HG02981 (cell line): ENCODE data around the gene DIAPH2.
"Not testable (repeated sequence)": the region's sequence is repeated elsewhere in the genome, so short reads cannot be mapped to it uniquely, and the experiment has no call there.

ENCODE experiments used
- ATAC-seq: cut with Tn5 transposase; IDR thresholded peaks from one replicate; pipeline ENCODE4 v1.9.1; 2021; ENCODE audit warnings: mild to moderate bottlenecking, moderate library complexity; ENCODE audit not compliant: unreplicated experiment

The DIAPH2 gene

DNA sequence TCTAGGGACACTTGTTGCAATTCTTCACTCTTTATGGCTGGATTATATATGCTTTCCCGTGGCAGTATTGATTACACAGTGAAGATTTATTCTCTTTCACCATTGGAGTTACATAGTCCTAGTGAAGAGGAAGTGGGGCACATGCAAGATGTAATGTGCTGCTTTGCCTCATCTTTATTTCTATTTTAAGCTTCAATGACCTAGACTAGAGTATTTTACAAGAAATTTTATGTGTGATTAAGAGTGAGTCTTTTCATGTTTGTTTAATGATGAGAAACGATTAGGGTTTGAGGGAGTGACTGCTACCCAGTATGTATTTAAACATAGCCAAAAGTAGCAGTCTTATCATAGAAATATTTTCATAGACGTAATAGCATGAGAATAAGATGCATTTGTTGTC, 30.8 kb downstream of the DIAPH2 start:
- ATAC-seq: no peak

DNA sequence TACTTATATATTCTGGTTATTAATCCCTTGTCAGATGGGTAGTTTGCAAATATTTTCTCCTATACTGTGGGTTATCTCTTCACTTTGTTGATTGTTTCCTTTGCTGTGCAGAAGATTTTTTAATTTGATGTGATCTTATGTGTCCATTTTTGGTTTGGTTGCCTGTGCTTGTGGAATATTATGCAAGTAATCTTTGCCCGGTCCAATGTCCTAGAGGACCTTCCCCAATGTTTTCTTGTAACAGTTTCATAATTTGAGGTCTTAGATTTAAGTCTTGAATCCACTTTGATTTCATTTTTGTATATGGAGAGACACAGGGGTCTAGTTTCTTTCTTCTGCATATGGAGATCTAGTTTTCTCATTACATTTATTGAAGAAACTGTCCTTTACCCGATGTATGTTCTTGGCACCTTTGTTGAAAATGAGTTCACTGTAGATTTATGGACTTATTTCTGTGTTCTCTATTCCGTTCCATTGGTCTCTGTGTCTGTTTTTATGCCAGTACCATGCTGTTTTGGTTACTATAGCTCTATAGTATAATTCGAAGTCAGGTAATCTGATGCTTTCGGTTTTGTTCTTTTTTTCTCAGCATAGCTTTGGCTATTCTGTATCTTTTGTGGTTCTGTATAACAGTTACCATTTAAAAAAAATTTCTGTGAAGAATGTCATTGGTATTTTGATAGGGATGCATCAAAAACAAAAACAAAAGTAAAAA, 34.7 kb downstream of the DIAPH2 start:
- no peak for ATAC-seq

DNA sequence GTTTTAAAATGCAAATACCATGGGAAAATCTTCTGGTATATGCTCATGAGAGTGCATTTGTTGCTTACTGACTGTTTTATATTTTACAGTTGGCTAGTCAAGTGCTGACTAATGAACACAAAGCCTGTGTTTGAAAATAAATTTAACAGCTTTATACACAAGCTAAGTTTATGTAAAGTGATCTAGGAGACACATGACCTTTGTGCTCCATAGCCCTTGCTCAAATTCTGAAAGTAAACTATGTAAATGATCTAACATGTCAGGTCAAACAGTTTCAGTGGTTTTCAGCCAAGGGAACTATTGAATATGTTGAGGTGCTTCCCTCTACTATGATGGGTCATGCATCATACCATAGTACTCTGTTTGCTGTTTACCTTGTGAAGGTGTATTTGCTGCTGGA, 36.7 kb downstream of the DIAPH2 start:
- ATAC-seq: peak; percentile 100

DNA sequence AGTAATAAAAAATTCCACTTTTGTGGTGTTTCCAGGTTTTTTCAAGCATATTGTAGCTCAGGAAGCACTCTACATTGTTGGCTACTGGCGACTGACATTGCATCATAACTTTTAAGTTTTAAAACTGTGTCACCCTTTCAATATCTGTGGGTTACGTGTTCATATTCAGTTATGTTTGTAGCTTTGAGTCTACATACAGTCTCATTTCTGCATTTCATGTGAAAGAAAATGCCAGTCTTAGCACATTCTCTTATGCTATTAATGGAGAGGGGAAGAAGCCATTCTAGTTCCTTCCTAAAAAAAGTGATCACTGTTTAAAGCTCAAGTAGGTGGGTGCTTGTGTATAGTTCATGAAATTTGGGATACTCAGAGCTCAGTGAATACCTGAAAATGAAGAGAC, 38.1 kb downstream of the DIAPH2 start:
- no peak for ATAC-seq

DNA sequence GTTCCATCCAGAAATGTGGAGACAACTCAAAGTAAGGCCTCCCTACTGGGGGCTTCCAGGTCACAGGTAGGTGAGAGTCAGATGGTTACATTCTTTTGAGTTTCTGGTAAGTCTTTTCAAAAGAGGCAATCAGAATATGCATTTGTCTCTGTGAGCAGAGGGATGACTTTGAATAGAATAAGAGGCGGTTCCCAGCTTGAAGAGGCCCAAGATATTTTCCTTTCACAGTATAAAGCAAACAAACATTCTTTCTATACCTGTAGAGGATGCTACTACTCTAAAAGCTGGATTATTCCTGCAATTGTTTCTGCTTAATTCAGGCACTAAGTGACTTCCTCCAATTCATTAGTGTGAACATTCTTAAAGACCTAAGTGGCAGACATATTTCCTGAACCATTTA, 44.4 kb downstream of the DIAPH2 start:
- no peak for ATAC-seq

DNA sequence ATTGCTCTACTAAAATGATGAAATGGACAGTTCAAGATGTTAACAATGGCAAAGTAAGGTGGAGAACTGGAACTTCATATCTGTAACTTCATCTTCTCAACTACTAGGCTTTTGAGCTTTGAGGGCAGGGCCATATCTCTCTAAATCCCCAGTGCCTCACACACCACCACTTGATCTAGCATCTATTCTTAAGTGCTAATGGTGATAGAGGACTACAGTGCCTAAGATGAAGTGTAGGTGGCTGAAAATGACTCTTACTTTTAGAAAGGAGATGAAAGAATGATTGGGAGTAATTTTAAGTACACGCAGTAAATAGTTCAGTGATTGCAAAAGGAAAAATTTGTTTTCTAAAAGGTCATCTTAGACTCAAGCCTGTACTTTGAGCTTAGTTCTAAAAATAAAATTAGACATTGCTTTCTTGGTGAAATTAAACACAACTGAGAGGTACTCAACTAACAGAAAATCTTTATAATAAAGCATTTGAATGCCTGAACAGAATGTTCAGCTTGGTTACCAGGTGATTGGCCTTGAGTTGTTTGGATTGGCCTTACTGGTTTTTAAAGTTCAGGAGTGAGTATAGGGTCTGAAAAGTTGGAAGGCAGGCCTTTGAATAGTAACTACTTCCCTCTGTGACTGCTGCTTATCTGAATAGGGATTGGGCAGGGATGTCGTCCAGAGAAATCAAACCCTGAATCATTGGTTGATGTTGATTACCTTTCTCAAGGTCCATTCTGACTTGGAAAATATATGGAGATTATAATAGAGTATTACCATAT, 45.4 kb downstream of the DIAPH2 start:
- no peak for ATAC-seq

DNA sequence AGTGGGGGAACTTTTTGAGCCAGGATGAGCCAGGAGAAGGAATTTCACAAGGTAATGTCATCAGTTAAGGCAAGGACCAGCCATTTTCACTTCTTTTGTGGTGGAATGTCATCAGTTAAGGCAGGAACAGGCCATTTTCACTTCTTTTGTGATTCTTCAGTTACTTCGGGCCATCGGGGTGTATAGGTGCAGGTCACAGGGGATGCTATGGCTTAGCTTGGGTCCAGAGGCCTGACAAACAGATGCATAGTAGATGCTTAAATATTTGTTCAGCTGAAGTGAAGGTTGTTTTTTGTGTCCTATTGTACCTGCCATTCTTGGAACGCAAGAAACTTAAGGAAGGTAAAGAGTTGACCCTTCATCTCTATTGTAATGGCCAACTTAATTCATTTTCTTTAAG, 46.4 kb downstream of the DIAPH2 start:
- not testable (repeated sequence) for ATAC-seq

DNA sequence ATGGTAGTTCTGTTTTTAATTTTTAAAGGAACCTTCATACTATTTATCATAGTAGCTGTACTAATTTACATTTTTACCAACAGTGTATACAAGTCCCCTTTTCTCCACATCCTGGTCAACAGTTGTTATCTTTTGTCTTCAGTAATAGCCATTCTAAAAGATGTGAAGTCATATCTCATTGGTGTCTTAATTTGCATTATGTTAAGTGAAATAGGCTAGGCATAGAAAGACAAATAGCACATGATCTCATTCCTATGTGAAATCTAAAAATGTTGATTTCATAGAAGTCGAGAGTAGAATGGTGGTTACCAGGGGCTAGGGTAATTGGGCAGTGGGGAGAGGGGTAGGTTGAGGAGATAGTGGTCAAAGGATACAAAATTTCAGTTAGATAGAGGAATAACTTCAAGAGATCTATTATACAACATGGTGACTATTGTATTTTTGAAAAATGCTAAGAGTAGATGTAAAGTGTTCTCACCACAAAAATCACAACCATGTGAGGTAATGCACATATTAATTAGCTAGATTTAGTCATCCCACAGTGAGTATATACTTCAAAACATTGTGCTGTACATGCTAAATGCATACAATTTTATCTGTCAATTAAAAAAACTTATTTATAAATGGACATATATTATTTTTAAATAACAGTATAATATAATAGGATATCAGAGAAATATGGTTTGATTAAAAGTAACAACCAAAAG, 58.9 kb downstream of the DIAPH2 start:
- ATAC-seq: no peak

DNA sequence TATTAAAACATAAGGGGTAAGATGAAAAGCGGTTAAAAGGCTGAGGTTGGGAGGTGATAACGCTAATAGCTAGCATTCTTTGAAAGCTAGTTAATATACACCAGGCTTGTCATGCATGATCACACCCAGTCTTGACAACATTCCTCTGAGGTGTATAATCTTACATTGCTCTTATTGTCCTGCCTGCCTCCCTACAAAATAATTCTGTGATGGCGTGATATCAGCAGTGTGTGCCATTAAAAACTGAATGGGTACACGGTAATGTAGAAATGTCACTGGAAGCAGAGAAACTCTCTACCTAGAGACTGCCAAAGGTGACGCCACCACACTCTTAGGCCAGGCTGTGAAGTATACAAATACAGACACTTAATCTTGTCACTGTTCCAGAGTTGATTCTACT, 68.1 kb downstream of the DIAPH2 start:
- ATAC-seq: no peak

DNA sequence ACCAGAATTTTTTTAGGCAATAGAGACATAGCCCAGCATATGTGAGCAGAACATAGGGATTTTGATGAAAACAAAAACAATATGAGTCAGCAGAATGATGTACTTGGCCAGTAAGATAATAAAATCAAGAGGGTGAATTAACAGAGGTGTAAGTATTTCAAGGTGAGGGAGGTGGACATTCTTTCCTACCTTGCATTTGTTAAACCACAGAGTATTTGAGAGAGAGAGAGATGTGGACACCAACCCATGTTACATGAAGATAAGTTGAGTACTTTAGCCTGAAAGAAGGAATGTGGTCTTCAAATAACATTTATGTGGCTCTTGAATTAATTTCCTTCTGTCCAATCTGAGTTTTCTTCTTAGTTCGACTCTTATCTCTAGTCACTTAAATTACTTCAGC, 68.6 kb downstream of the DIAPH2 start:
- no peak for ATAC-seq

DNA sequence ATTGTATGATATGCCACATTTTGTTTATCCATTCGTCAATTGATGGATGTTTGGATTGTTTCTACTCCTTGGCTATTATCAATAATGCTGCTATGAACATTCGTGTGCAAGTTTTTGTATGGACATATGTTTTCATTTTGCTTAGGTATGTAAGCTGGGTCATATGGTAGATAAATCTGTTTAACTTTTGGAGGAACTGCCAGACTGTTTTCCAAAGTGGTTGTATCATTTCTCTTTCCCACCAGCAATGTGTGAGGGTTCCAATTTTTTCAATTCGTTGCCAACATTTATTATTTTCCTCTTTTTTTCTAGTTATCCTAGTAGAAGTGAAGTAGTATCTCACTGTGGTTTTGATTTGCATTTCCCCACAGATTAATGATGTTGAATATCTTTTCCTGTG, 71.8 kb downstream of the DIAPH2 start:
- ATAC-seq: no peak

DNA sequence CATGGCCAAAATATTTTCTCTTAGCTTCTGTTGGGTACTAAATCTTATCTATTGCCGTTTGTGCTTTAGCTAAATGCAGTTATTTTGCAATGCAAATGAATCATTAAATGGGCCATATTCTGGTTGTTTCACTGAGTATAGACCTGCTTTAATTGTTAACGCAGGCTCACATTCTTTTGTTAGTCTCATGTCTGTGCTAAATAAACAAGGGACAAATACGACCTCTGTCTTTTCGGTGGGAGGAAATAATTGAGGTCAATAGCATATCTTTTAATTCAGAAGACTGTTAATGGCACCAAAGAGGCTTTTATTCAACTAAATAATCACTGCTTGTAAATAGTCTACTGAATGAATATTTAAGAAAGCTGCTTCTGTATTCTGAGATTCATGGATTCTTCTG, 76.9 kb downstream of the DIAPH2 start:
- ATAC-seq: no peak

DNA sequence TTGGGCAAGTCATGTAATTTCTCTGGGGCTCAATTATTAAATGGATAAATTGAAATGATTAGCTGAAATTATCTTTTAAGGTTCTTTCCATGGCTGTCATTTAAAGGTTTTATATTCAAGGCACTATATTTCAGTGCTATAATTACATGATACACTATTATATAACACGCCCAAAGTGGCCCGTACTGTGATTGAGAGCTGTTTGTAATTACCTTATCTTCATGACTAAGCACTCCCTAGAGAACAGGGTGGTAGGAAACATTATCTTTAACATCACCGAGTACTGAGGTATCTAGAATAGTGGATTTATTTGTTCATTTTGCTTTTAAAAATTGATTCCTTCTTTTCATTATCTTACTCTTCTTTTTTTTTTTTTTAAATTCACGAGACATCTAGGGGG, 79.0 kb downstream of the DIAPH2 start:
- ATAC-seq: no peak

DNA sequence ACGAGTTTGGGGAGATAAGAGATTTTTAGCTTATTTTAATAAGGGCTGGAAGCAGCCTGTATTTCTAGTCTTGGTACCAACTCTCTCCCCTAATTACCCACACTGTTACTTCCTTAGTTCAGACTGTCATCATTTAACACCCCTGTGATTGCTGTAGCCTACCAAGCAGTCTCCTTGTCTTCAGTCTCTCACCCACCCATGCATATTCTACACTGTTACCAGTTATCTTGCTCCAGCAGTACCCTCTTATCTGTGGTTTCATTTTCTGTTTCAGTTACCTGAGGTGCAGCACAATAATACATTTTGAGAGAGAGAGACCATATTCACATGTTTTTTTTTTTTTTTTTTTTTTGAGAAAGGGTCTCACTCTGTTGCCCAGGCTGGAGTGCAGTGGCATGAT, 80.2 kb downstream of the DIAPH2 start:
- no peak for ATAC-seq

DNA sequence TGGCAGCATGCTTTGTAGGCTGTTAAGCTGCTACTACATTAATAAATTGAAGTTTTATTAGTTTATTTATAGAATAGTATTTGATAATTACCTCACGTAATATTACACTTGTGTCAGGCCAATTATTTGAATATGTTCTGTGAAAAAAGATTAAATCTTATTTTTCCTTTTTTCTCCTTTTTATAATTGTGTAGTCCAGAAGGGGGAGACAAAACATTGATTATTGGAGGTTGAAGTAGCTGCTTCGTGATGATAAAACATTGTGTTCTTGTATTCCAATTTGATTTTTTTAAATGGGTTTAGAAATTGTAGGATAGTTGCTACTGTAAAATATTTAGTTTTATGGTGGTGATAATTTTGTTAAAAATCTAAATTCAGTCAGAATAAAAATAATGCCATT, 85.7 kb downstream of the DIAPH2 start:
- ATAC-seq: no peak

DNA sequence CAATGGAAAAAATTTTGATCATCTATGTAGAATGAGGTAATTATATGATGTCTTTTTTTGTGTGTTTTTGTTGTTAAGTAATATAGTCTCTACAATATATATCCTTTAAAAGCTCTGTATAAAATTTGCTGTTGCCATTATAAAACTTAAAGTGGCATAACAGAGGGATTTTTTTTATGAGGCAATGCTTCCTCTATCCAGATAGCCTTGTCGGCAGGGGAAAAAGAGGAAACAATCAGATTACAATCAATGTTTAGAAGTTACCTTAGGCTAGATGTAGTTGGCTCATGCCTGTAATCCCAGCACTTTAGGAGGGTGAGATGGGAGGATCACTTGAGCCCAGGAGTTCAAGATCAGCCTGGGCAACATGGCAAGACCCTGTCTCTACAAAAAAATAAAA, 86.8 kb downstream of the DIAPH2 start:
- no peak for ATAC-seq

DNA sequence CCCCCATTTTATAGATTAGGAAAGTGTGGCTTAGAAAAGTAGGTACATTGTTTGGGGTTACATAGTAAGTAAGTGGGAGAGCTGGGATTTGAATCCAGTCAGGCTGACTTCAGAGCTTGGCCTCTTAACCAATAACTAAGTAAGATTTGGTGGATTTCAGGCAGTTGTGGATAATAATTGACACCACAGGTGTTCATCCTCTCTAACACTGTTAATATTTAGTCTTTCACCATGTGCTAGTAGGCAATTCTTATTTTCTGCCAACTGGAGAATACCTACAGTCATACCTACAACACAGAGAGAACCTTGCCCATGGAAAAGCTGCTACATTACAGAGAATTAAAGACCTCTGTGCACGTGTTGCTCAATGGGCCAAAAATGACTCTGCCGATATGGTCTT, 89.5 kb downstream of the DIAPH2 start:
- no peak for ATAC-seq

DNA sequence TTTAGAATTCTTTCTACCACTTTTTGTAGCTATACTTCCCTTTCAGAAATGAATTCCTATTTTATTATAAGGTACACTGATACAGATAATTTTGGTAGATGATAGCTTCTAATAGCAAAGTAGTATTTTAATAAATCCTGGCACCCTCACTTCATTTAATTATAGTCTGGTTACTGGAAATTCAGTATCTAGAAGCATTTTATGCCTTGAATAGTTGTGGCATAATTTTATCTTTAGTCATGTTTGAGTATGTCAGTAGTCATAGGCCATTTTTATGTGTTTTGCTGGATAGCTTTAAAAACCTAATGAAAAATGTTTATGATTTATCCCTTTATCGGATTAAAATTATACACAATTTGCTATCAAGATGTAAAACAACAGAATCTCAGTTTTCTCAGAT, 92.3 kb downstream of the DIAPH2 start:
- no peak for ATAC-seq

DNA sequence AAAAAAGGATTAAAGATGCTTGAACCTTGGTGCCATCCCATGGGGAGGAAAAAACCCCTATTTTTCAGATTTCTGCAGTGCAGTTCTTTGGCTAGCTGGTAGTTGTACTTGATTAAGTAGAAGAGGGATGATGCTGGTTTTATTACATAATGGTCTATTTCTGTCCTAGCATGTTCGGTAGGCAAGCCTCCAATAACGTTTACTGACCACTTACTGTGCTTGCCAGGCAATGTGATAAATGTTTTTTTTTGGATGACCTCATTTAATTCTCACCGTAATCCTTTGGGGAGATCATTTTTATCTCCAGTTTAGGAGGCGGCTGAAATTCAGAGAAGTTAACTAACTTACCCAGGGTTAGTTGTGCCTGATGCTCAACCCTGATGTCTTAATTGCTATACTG, 106.9 kb downstream of the DIAPH2 start:
- ATAC-seq: no peak

DNA sequence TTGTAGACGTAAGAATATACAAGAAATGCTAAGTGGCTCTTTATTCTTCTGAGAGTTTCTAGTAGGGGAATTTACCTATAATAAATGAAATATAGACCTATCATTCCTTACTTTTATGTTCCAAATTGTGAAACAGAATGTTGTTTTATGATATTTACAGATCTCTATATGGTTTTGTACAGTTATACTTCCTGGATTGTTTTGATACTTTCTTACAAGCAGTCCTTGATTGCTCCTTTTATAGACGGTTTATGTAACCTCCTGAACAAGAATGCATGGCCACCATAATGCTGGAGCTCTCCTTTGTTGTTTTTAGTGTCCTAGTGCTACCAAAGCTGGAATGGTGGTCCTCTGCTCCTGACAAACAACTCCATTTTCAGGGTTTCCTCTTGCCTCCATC, 107.4 kb downstream of the DIAPH2 start:
- no peak for ATAC-seq

DNA sequence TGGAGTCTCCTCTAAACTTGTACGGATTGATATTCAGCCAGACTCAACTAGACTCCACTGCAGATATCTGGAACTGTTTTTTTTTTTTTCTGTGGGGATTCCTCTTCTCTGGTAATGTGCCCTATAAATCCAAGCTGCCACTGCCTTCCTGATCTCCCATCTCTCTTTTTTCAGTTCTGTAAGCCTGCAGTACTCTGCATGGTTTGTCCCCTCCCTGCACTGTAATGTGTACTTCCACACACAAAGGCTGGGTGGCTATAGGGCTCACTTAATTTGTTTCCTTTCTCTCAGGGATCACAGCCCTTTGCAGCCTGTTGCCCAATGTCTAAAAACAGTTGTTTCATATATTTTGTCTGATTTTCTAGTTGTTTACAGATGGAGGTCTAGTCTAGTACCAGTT, 114.3 kb downstream of the DIAPH2 start:
- no peak for ATAC-seq

DNA sequence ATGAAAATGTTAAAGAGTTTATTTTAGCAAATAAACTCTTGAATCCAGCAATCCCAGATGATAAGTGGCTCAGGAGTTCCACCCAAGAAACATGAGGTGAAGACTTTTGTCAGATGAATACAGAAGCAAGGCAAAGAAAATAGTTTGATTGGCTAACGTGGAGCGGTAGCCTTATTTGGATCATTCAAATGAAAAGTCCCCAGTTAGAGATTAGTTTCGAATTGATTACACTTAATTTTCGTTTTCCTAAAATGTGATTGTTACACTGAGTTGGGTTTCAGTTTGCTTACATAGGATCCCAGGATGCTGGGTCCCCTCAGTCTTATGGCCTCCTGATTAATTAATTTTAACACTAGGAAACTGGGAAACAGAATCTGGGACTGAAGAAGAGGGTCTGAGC, 122.7 kb downstream of the DIAPH2 start:
- ATAC-seq: no peak
